CD14-positive monocyte (primary cell): Measurements from ENCODE around the gene HK3. TPM values are rescaled to one million over a fixed set of nuclear protein-coding genes. Genes with fewer than 3 reads are reported as not detected.

Source experiments
- DNase-seq, 3 donors: peaks; one replicate each; pipeline ENCODE4 v3.0.0-alpha.2; 2011 to 2022
- H2AFZ ChIP-seq: 2 replicates; pipeline ENCODE4 v1.6.0; 2012; ENCODE audit warnings: mild to moderate bottlenecking, low read depth, low read length, inconsistent platforms; ENCODE audit not compliant: insufficient read depth, poor library complexity, severe bottlenecking
- H3K27ac ChIP-seq, 2 donors: 1 replicate in 1 of 2; 2 replicates in 1 of 2; pipeline ENCODE4 v1.5.1; 2012 to 2013; ENCODE audit warnings: low read length in 2 of 2, control low read depth in 1 of 2, inconsistent platforms in 1 of 2, low read depth in 1 of 2, mild to moderate bottlenecking in 1 of 2
- H3K27me3 ChIP-seq, 2 donors: one replicate each; pipeline versions ENCODE4 v1.6.0 to v1.6.1; 2011 to 2013; ENCODE audit warnings: low read length in 2 of 2; ENCODE audit not compliant: control insufficient read depth in 2 of 2, insufficient read depth in 2 of 2
- H3K36me3 ChIP-seq, 2 donors: replicated peaks in 1 of 2; 1 replicate in 1 of 2; 2 replicates in 1 of 2; pipeline versions ENCODE4 v1.5.1 to v1.6.1; 2012 to 2013; ENCODE audit warnings: low read length in 2 of 2, control low read depth in 1 of 2, inconsistent platforms in 1 of 2, mild to moderate bottlenecking in 1 of 2; ENCODE audit not compliant: insufficient read depth in 2 of 2, control insufficient read depth in 1 of 2
- H3K4me1 ChIP-seq, 2 donors: 1 replicate in 1 of 2; 2 replicates in 1 of 2; pipeline versions ENCODE4 v1.5.1 to v1.6.1; 2012 to 2013; ENCODE audit warnings: low read length in 2 of 2, control low read depth in 1 of 2, inconsistent platforms in 1 of 2, mild to moderate bottlenecking in 1 of 2, moderate library complexity in 1 of 2; ENCODE audit not compliant: insufficient read depth in 2 of 2, control insufficient read depth in 1 of 2
- H3K4me2 ChIP-seq: replicated peaks from 2 replicates; pipeline ENCODE3; 2012; ENCODE audit warnings: low read length, moderate library complexity, mild to moderate bottlenecking; ENCODE audit not compliant: poor library complexity, severe bottlenecking; ENCODE audit errors: extremely low read depth
- H3K4me3 ChIP-seq, 3 experiments: fragments of 200-600 bp in 1 of 3; sonication (generic) in 1 of 3; replicated peaks in 1 of 3; 1 replicate in 2 of 3; 2 replicates in 1 of 3; pipeline ENCODE4 v1.5.1; 2011 to 2013; ENCODE audit warnings: low read length in 3 of 3, mild to moderate bottlenecking in 3 of 3, control low read depth in 2 of 3, low read depth in 2 of 3, inconsistent platforms in 1 of 3, moderate library complexity in 1 of 3
- H3K79me2 ChIP-seq: 2 replicates; pipeline ENCODE4 v1.6.0; 2012; ENCODE audit warnings: mild to moderate bottlenecking, control low read depth, inconsistent platforms, low read length, moderate library complexity; ENCODE audit not compliant: insufficient read depth
- H3K9ac ChIP-seq: 2 replicates; pipeline ENCODE4 v1.6.0; 2017; ENCODE audit warnings: low read length, mild to moderate bottlenecking; ENCODE audit not compliant: insufficient read depth, poor library complexity, severe bottlenecking
- H3K9me3 ChIP-seq, 2 donors: replicated peaks in 1 of 2; 1 replicate in 1 of 2; 2 replicates in 1 of 2; pipeline versions ENCODE4 v1.5.1 to v1.6.1; 2012 to 2013; ENCODE audit warnings: low read length in 2 of 2, control low read depth in 1 of 2; ENCODE audit not compliant: control insufficient read depth in 1 of 2, insufficient read depth in 1 of 2
- H4K20me1 ChIP-seq: 2 replicates; pipeline ENCODE4 v1.6.0; 2012; ENCODE audit warnings: mild to moderate bottlenecking, low read length, control low read depth, moderate library complexity; ENCODE audit not compliant: insufficient read depth
- H3K27ac Mint-ChIP-seq, 7 donors: one replicate each; pipeline ENCODE4 v1.8.0; 2020; ENCODE audit warnings: mild to moderate bottlenecking in 7 of 7, mixed read lengths in 7 of 7, moderate library complexity in 6 of 7, inconsistent platforms in 2 of 7
- H3K27me3 Mint-ChIP-seq, 3 donors: one replicate each; pipeline ENCODE4 v1.8.0; 2021 to 2022; ENCODE audit warnings: low read depth in 3 of 3, mild to moderate bottlenecking in 3 of 3, mixed read lengths in 3 of 3, moderate library complexity in 3 of 3, inconsistent platforms in 1 of 3
- H3K36me3 Mint-ChIP-seq, 2 donors: one replicate each; pipeline ENCODE4 v1.8.0; 2020; ENCODE audit warnings: mixed read lengths in 2 of 2, inconsistent platforms in 1 of 2, mild to moderate bottlenecking in 1 of 2
- H3K4me1 Mint-ChIP-seq: one replicate; pipeline ENCODE4 v1.8.0; 2020; ENCODE audit warnings: mild to moderate bottlenecking, mixed read lengths
- H3K4me3 Mint-ChIP-seq, 2 donors: one replicate each; pipeline ENCODE4 v1.8.0; 2020; ENCODE audit warnings: mild to moderate bottlenecking in 2 of 2, mixed read lengths in 2 of 2, moderate library complexity in 1 of 2
- H3K9me3 Mint-ChIP-seq, 7 donors: one replicate each; pipeline ENCODE4 v1.8.0; 2020 to 2022; ENCODE audit warnings: mixed read lengths in 7 of 7, mild to moderate bottlenecking in 6 of 7, moderate library complexity in 6 of 7, inconsistent platforms in 2 of 7
- CTCF ChIP-seq: fragments of 200-600 bp; IDR thresholded peaks from one replicate; pipeline ENCODE4 v1.8.0; 2022; ENCODE audit warnings: antibody characterized with exemption, mild to moderate bottlenecking
- WGBS: methylation state at CpG from one replicate; pipeline ENCODE4 v1.1.5; 2013; ENCODE audit warnings: missing lambda C conversion rate; ENCODE audit not compliant: insufficient coverage; 5-methylcytosine and 5-hydroxymethylcytosine counted together
- intact Hi-C, 2 donors: fragments of 100-400 bp; cut with micrococcal nuclease; formaldehyde crosslinking; loops; one replicate each; pipeline versions ENCODE4 v1.15.0 to v1.15.1; 2023
- polyA plus RNA-seq, 3 donors: library from polyadenylated mRNA; depleted of rRNA in 1 of 3; unstranded in 2 of 3; stranded (reverse) in 1 of 3; fragments of 300-500 nt in 2 of 3; fragments of >200 nt in 1 of 3; fragmentation: Illumina TruSeq in 2 of 3; gene quantifications; 1 replicate in 2 of 3; 2 replicates in 1 of 3; pipeline ENCODE4 v1.2.3, GENCODE V29; 2012 to 2021

Gene HK3
- polyA plus RNA-seq, 3 donors: 174 to 988 (median 204) TPM

GRCh38 chr5:176861276-176861675, 37.9 kb downstream of the HK3 start:
- Histone ChIP-seq H3K4me3 (no peak overlapping the region), H3K9me3 (no peaks in the 10 kb centered on the region), H3K27ac (no peak overlapping the region), H3K4me1 (no peaks in the 10 kb centered on the region), H2AFZ (no peak overlapping the region), H4K20me1 (no peaks in the 10 kb centered on the region), H3K4me2 (no peak overlapping the region), H3K36me3 (no peaks in the 10 kb centered on the region), H3K79me2 (no peaks in the 10 kb centered on the region), H3K27me3 (peaks cover under 1 to 38% of the 10 kb centered on the region in 2 donors), H3K9ac (no peak overlapping the region)
- Mint-ChIP-seq H3K4me1 (peaks cover 2% of the 10 kb centered on the region), H3K27me3 (peaks cover 32 to 46% (median 43%) of the 10 kb centered on the region in 3 donors), H3K36me3 (no peaks in the 10 kb centered on the region), H3K9me3 (peaks cover 0 to 10% (median 7%) of the 10 kb centered on the region in 7 donors), H3K27ac (no peak overlapping the region), H3K4me3 (no peak overlapping the region)
- no peak for TF ChIP-seq CTCF
- no peak for DNase-seq
- 91% methylated on average over 9 of the region's 11 CpGs for WGBS
- intact Hi-C loops: no loop called here

GRCh38 chr5:176860381-176860780, 38.8 kb downstream of the HK3 start:
- intact Hi-C loops: no loop called here
- Histone ChIP-seq H3K27ac (no peak overlapping the region), H3K79me2 (no peaks in the 10 kb centered on the region), H3K4me1 (no peaks in the 10 kb centered on the region), H3K9me3 (no peaks in the 10 kb centered on the region), H3K4me3 (no peak overlapping the region), H3K27me3 (peaks cover 0 to 29% of the 10 kb centered on the region in 2 donors), H3K9ac (no peak overlapping the region), H3K36me3 (no peaks in the 10 kb centered on the region), H4K20me1 (no peaks in the 10 kb centered on the region), H3K4me2 (no peak overlapping the region), H2AFZ (no peak overlapping the region)
- 82% methylated on average over 10 of the region's 11 CpGs for WGBS
- TF ChIP-seq CTCF: no peak
- DNase-seq: no peak
- no peaks in the 10 kb centered on the region for H3K36me3 Mint-ChIP-seq
- no peak overlapping the region for H3K4me3 Mint-ChIP-seq
- H3K4me1 Mint-ChIP-seq: peaks cover 2% of the 10 kb centered on the region
- H3K27ac Mint-ChIP-seq: no peak overlapping the region
- peaks cover 0 to 8% (median 7%) of the 10 kb centered on the region in 7 donors for H3K9me3 Mint-ChIP-seq
- H3K27me3 Mint-ChIP-seq: peaks cover 24 to 37% (median 36%) of the 10 kb centered on the region in 3 donors
